GM12878 (cell line): ENCODE data around the gene DRICH1. TPM values are rescaled to one million over a fixed set of nuclear protein-coding genes. Genes with fewer than 3 reads are reported as not detected.
"Not testable (repeated sequence)": the region's sequence is repeated elsewhere in the genome, so short reads cannot be mapped to it uniquely, and the experiment has no call there.

Source experiments
- ATAC-seq: fragments of 200-7000 bp; cut with Tn5 transposase; 3 replicates; pipeline ENCODE4 v1.9.1; 2020; ENCODE audit warnings: mild to moderate bottlenecking, moderate library complexity
- BruUV-seq: library from RNA; stranded (reverse); fragments of 400-500 nt; replicated peaks from 2 replicates; lab custom pipeline; 2021; lab: Mats Ljungman, UMichigan
- CTCF ChIA-PET: fragments of 300-600 bp; sonication (Branson Sonifier 250); formaldehyde crosslinking; extraction: SDS; loops from one replicate; lab custom pipeline; 2021; ENCODE audit warnings: inconsistent platforms; lab: Yijun Ruan, JAX
- POLR2A ChIA-PET: fragments of 350-600 bp; formaldehyde crosslinking; extraction: SDS; loops from one replicate; lab custom pipeline; 2021; ENCODE audit warnings: inconsistent platforms; lab: Charles Lee
- RAD21 ChIA-PET: fragments of 300-600 bp; sonication (Branson Sonifier 250); formaldehyde crosslinking; loops from one replicate; lab custom pipeline; 2023; ENCODE audit warnings: antibody characterized with exemption; ENCODE audit not compliant: unreplicated experiment; lab: Charles Lee
- SMC1A ChIA-PET: fragments of 300-600 bp; sonication (Branson Sonifier 250); formaldehyde crosslinking; loops from one replicate; lab custom pipeline; 2023; ENCODE audit not compliant: unreplicated experiment, uncharacterized antibody; lab: Charles Lee
- DNase-seq: peaks from one replicate; pipeline ENCODE4 v3.0.0-alpha.2; 2011; ENCODE audit warnings: low read depth, low spot score
- FAIRE-seq: peaks from 3 replicates; lab custom pipeline; 2011; peaks lifted over from hg19 to GRCh38; lab: Jason Lieb, UNC
- H2AFZ ChIP-seq: 2 replicates; pipeline ENCODE4 v1.6.0; 2011; ENCODE audit warnings: low read depth, low read length, control low read depth; ENCODE audit not compliant: control insufficient read depth
- H3K27ac ChIP-seq: 2 replicates; pipeline ENCODE4 v1.5.1; 2011; ENCODE audit warnings: control low read depth; ENCODE audit not compliant: control insufficient read depth, insufficient read depth
- H3K27me3 ChIP-seq, 2 experiments: replicated peaks in 1 of 2; 2 replicates each; pipeline versions ENCODE4 v1.6.0 to v1.6.1; 2011; ENCODE audit warnings: low read length in 1 of 2; ENCODE audit not compliant: control insufficient read depth in 2 of 2, insufficient read depth in 2 of 2
- H3K36me3 ChIP-seq, 2 experiments: 2 replicates each; pipeline ENCODE4 v1.5.1; 2011; ENCODE audit warnings: low read length in 1 of 2; ENCODE audit not compliant: control insufficient read depth in 2 of 2, insufficient read depth in 2 of 2
- H3K4me1 ChIP-seq: 2 replicates; pipeline ENCODE4 v1.6.1; 2011; ENCODE audit warnings: mild to moderate bottlenecking, low read length, moderate library complexity, mixed read lengths; ENCODE audit not compliant: control insufficient read depth, insufficient read depth
- H3K4me2 ChIP-seq: 2 replicates; pipeline ENCODE4 v1.6.0; 2011; ENCODE audit warnings: control low read depth; ENCODE audit not compliant: control insufficient read depth, insufficient read depth
- H3K4me3 ChIP-seq: fragments of 200-600 bp; sonication (generic); 2 replicates; pipeline ENCODE4 v1.5.1; 2016
- H3K79me2 ChIP-seq: 2 replicates; pipeline ENCODE4 v1.6.0; 2011; ENCODE audit warnings: low read length; ENCODE audit not compliant: control insufficient read depth, insufficient read depth
- H3K9ac ChIP-seq: 2 replicates; pipeline ENCODE4 v1.8.0; 2011; ENCODE audit warnings: low read length, control low read depth, mixed read lengths; ENCODE audit not compliant: control insufficient read depth, insufficient read depth
- H3K9me3 ChIP-seq: replicated peaks from 3 replicates; pipeline ENCODE4 v1.5.1; 2011; ENCODE audit warnings: mild to moderate bottlenecking, low read length; ENCODE audit not compliant: control insufficient read depth, insufficient read depth
- H4K20me1 ChIP-seq: 2 replicates; pipeline ENCODE4 v1.6.0; 2011; ENCODE audit not compliant: control insufficient read depth, insufficient read depth
- CHD2 ChIP-seq: IDR thresholded peaks from 2 replicates; pipeline ENCODE4 v1.6.1; 2011; ENCODE audit warnings: low read depth, low read length, improper control_type of control experiment, borderline replicate concordance
- RB1 ChIP-seq: fragments of 450-650 bp; formaldehyde crosslinking; IDR thresholded peaks from 2 replicates; pipeline ENCODE4 v1.6.1; 2017; ENCODE audit warnings: mild to moderate bottlenecking, borderline replicate concordance
- WGBS: methylation state at CpG from one replicate; pipeline ENCODE4 v1.1.6; 2016; ENCODE audit warnings: low lambda C conversion rate; ENCODE audit not compliant: insufficient replicate concordance, insufficient coverage; ENCODE audit errors: missing lambda C conversion rate; 5-methylcytosine and 5-hydroxymethylcytosine counted together
- in situ Hi-C: fragments of 300-500 bp; cut with MboI; formaldehyde crosslinking; loops from 9 replicates; pipeline ENCODE4 v1.14.3; 2018; ENCODE audit warnings: mixed read lengths
- intact Hi-C: fragments of 100-400 bp; cut with micrococcal nuclease; formaldehyde crosslinking; loops from one replicate; pipeline ENCODE4 v1.14.2; 2022; ENCODE audit not compliant: unreplicated experiment
- polyA plus RNA-seq, 11 experiments: library from polyadenylated mRNA; depleted of rRNA in 4 of 11; unstranded in 6 of 11; stranded (reverse) in 5 of 11; fragments of >200 nt; fragmentation: Nextera tagmentation in 4 of 11; fragmentation: Illumina TruSeq in 1 of 11; extraction: Ambion mirVana in 4 of 11; extraction: Trizol in 1 of 11; gene quantifications; 1 replicate in 1 of 11; 2 replicates in 10 of 11; pipeline versions ENCODE4 v1.2.1 to v1.2.3, GENCODE V29; 2011 to 2016; ENCODE audit warnings: inconsistent platforms in 2 of 11, missing spikeins in 2 of 11, low read depth in 1 of 11
- total RNA-seq, 4 experiments: library from RNA; depleted of rRNA in 3 of 4; stranded (reverse); fragments of >200 nt in 3 of 4; fragmentation: Illumina TruSeq in 1 of 4; extraction: Trizol in 1 of 4; gene quantifications; 2 replicates each; pipeline versions ENCODE4 v1.2.1 to v1.2.3, GENCODE V29; 2013 to 2021
- TF ChIP-seq, protein P1 (sequence below): fragments of 450-650 bp; formaldehyde crosslinking; IDR thresholded peaks from 2 replicates; pipeline ENCODE4 v1.4.0; 2020; ENCODE audit warnings: mild to moderate bottlenecking, moderate library complexity

DRICH1 gene
- total and polyA plus RNA-seq, 10 of the 15 experiments (the other 5 are each of a cell fraction or from before 2014, with no cell fraction given), result not detected

DNA sequence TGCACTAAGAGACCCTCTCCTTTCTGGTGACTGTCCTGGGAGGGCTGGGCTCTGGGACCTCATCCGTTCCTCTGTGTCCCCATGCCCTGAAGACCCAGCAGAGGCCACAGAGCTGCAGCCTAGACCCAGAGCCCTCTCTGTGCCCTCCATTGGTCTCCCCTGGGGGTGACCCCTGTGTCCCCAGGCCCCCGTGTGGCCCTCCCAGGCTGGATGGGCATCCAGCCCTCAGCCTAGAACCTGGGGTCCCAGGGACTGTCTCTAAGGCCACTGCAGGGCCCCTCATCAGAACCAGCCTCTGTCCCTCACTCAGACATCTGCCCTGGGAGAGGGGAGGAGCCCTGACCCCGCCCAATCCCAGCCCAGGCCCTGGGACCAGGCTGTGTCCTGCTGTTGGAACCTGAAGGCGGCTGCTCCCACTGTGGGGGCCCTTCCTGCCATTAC is 57.7 kb downstream of the DRICH1 start (continued):
- TF ChIP-seq CHD2 (no peak), RB1 (no peak)
- TF ChIP-seq, protein P1, sequence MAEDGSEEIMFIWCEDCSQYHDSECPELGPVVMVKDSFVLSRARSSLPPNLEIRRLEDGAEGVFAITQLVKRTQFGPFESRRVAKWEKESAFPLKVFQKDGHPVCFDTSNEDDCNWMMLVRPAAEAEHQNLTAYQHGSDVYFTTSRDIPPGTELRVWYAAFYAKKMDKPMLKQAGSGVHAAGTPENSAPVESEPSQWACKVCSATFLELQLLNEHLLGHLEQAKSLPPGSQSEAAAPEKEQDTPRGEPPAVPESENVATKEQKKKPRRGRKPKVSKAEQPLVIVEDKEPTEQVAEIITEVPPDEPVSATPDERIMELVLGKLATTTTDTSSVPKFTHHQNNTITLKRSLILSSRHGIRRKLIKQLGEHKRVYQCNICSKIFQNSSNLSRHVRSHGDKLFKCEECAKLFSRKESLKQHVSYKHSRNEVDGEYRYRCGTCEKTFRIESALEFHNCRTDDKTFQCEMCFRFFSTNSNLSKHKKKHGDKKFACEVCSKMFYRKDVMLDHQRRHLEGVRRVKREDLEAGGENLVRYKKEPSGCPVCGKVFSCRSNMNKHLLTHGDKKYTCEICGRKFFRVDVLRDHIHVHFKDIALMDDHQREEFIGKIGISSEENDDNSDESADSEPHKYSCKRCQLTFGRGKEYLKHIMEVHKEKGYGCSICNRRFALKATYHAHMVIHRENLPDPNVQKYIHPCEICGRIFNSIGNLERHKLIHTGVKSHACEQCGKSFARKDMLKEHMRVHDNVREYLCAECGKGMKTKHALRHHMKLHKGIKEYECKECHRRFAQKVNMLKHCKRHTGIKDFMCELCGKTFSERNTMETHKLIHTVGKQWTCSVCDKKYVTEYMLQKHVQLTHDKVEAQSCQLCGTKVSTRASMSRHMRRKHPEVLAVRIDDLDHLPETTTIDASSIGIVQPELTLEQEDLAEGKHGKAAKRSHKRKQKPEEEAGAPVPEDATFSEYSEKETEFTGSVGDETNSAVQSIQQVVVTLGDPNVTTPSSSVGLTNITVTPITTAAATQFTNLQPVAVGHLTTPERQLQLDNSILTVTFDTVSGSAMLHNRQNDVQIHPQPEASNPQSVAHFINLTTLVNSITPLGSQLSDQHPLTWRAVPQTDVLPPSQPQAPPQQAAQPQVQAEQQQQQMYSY (CRISPR knock-in tag), result no peak

DNA sequence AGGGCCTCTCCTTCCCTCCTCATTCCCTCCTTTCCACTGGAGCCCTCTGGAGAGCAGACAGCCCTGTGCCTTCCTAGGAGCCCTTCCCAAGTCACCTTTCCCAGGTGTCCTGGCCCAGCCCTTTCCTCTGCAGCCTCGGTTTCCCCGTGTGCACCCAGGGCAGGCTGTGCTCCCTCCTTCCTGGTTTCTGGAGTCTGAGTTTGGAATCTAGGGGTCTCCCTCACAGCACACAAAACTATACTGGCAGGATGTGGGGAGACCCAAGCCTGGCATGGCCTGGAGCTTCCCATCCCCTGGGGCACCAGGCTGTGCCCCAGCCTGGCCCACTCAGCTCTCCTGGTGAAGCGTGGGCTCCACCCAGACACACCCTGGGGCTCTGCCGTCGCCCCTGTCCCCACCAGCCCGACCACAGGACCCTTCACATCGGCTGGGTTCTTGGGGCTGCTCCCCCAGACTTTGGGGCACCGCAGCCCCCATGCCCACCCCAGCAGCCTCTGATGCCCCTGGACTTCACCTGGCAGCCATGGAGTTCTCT is 58.4 kb downstream of the DRICH1 start:
- H4K20me1 ChIP-seq, H3K9ac ChIP-seq, DNase-seq, H3K4me2 ChIP-seq, SMC1A ChIA-PET, CTCF ChIA-PET, H3K9me3 ChIP-seq, in situ Hi-C loops, H3K27ac ChIP-seq, H3K4me3 ChIP-seq, H3K27me3 ChIP-seq, POLR2A ChIA-PET, H2AFZ ChIP-seq, H3K4me1 ChIP-seq, H3K79me2 ChIP-seq, intact Hi-C loops, FAIRE-seq, RAD21 ChIA-PET, H3K36me3 ChIP-seq, ATAC-seq, BruUV-seq: not testable (repeated sequence)
- 9% methylated on average over 8 of the region's 8 CpGs for WGBS

DNA sequence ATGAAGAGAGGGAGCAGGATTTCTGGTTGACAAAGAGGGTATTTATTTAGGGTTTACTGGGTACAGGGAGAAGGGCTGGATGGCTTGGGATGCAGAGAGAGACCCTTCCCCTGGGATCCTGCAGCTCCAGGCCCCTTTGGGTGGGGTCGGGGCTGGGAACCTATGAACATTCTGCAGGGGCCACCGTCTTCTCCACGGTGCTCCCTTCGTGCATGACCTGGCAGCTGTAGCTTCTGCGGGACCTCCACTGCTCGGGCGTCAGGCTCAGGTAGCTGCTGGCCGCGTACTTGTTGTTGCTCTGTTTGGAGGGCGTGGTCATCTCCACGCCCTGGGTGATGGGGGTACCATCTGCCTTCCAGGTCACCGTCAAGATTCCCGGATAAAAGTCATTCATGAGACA is 59.0 kb downstream of the DRICH1 start:
- SMC1A ChIA-PET, H3K79me2 ChIP-seq, H3K27me3 ChIP-seq, CTCF ChIA-PET, FAIRE-seq, H3K9ac ChIP-seq, BruUV-seq, H3K27ac ChIP-seq, H4K20me1 ChIP-seq, H3K36me3 ChIP-seq, in situ Hi-C loops, ATAC-seq, RAD21 ChIA-PET, H3K4me1 ChIP-seq, DNase-seq, intact Hi-C loops, POLR2A ChIA-PET, H3K9me3 ChIP-seq, H3K4me3 ChIP-seq, H2AFZ ChIP-seq, H3K4me2 ChIP-seq: not testable (repeated sequence)
- 36% methylated on average over 13 of the region's 13 CpGs for WGBS
